Activated CD8-positive, alpha-beta memory T cell treated with anti-CD3 and anti-CD28 coated beads, Interleukin-2, amount 10 ng/mL, durations not matched to agents 7 days and 5 days (primary cell): ENCODE measurements around the gene TMEM184C. TPM values are rescaled to one million over a fixed set of nuclear protein-coding genes. Genes with fewer than 3 reads are reported as not detected.

ENCODE experiments used
- ATAC-seq: fragments of 150-1000 bp; cut with Tn5 transposase; one replicate; pipeline ENCODE4 v1.10.0; 2021; ENCODE audit warnings: moderate library complexity
- CTCF ChIA-PET: fragments of 350-600 bp; sonication (Branson Sonifier 250); formaldehyde crosslinking; loops from one replicate; lab custom pipeline; 2021; ENCODE audit warnings: antibody characterized with exemption; lab: Charles Lee
- DNase-seq: peaks from one replicate; pipeline ENCODE4 v3.0.0-alpha.2; 2020
- H3K27ac Mint-ChIP-seq: one replicate; pipeline ENCODE4 v1.8.0; 2021; ENCODE audit warnings: mild to moderate bottlenecking, mixed read lengths
- H3K27me3 Mint-ChIP-seq: one replicate; pipeline ENCODE4 v1.8.0; 2021; ENCODE audit warnings: mixed read lengths
- H3K36me3 Mint-ChIP-seq: one replicate; pipeline ENCODE4 v1.8.0; 2021; ENCODE audit warnings: mild to moderate bottlenecking, mixed read lengths
- H3K4me1 Mint-ChIP-seq: one replicate; pipeline ENCODE4 v1.8.0; 2021; ENCODE audit warnings: mixed read lengths
- H3K4me3 Mint-ChIP-seq: one replicate; pipeline ENCODE4 v1.8.0; 2021; ENCODE audit warnings: mild to moderate bottlenecking, moderate library complexity, mixed read lengths
- H3K9me3 Mint-ChIP-seq: one replicate; pipeline ENCODE4 v1.8.0; 2022; ENCODE audit warnings: low read depth, mixed read lengths
- total RNA-seq, 2 experiments: library from RNA; stranded (reverse); gene quantifications; one replicate each; pipeline ENCODE4 v1.2.3, GENCODE V29; 2021

The TMEM184C gene
- total RNA-seq, 2 experiments from 2014 or later = 18.5 to 27.2 TPM

GRCh38 chr4:147587041-147587440 lies 30.2 kb upstream of the TMEM184C start:
- no peak overlapping the region for H3K4me3 Mint-ChIP-seq
- ATAC-seq = no peak
- H3K27ac Mint-ChIP-seq = no peak overlapping the region
- CTCF ChIA-PET = interaction anchor here (1.0 to 5.1 kb wide), 3 partner anchors 9 to 278 kb away, joined by 3 to 36 read pairs (median 3); no protein-coding TSS in a partner anchor
- H3K27me3 Mint-ChIP-seq = peaks cover 21% of the 10 kb centered on the region
- H3K9me3 Mint-ChIP-seq = no peaks in the 10 kb centered on the region
- H3K36me3 Mint-ChIP-seq = no peaks in the 10 kb centered on the region
- peaks cover 15% of the 10 kb centered on the region for H3K4me1 Mint-ChIP-seq
- no peak for DNase-seq

- DNase-seq (no peak), ATAC-seq (no peak)
- Mint-ChIP-seq H3K9me3 (no peaks in the 10 kb centered on the region), H3K36me3 (no peaks in the 10 kb centered on the region), H3K27ac (no peak overlapping the region), H3K27me3 (peaks cover 13% of the 10 kb centered on the region), H3K4me1 (peaks cover 21% of the 10 kb centered on the region), H3K4me3 (no peak overlapping the region)
- CTCF ChIA-PET = interaction anchor here (0.8 to 5.1 kb wide), 12 partner anchors 9 to 492 kb away, joined by 3 to 36 read pairs (median 4); partner anchors contain the start of gene TMEM184C
Observed at GRCh38 chr4:147589586-147589985, 27.6 kb upstream of the TMEM184C start.

DNA sequence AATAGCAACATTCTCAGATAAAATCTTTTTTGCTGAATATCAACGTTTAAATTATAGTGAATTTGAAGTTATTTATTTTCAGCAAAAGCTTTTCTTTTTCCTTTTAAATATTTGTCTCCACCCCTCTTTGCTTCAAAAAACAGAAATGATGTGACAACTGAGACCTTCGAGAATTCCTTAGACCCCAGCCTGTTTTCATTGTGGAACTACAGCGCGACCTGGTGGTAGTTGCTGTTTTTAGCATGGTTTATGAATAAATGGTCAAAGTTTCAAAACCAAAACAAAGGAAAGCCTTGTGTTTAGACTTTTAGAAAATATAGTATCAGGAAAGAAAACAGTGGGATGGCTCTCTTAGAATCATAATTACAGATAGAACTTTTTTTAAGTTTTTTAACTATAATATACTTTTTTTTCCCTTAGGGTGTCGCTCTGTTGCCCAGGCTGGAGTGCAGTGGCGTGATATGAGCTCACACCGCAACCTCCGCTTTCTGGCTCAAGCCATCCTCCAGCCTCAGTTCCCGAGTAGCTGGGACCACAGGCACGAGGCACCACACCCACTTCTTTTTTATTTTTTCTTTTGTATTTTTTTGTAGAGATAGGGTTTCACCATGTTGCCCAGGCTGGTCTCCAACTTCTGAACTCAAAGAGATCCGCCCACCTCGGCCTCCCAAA lies 26.8 kb upstream of the TMEM184C start:
- Mint-ChIP-seq H3K9me3 (no peaks in the 10 kb centered on the region), H3K36me3 (no peaks in the 10 kb centered on the region), H3K4me1 (peaks cover 21% of the 10 kb centered on the region), H3K4me3 (no peak overlapping the region), H3K27ac (no peak overlapping the region), H3K27me3 (peaks cover 8% of the 10 kb centered on the region)
- ATAC-seq (no peak), DNase-seq (peak; percentile 59)
- CTCF ChIA-PET = interaction anchor here (0.8 to 5.1 kb wide), 13 partner anchors 9 to 493 kb away, joined by 3 to 36 read pairs (median 4); partner anchors contain the start of genes PRMT9 and TMEM184C

DNA sequence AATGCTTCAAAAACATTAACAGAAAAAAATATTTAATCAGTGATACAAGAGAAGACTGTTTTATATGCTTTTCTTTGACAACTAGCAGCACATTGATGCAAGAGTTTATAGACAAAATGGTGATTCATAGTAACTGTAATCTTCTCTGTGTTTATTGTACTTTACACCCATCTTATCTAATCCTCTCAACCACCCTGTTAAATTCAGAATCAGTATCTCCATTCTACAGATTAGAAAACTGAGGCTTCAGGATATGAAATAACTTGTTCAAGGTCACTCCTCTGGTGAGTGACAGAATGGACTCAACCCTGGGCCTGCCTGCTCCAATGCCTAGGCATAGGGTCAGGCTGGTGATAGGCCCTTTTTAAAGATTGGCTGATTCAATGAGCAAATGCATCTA lies 26.1 kb upstream of the TMEM184C start:
- no peak for ATAC-seq
- no peaks in the 10 kb centered on the region for H3K36me3 Mint-ChIP-seq
- H3K27me3 Mint-ChIP-seq = peaks cover 3% of the 10 kb centered on the region
- no peaks in the 10 kb centered on the region for H3K9me3 Mint-ChIP-seq
- DNase-seq = no peak
- no peak overlapping the region for H3K4me3 Mint-ChIP-seq
- CTCF ChIA-PET = interaction anchor here (0.8 to 5.1 kb wide), 5 partner anchors 72 to 431 kb away, joined by 4 to 36 read pairs (median 20); partner anchors contain the start of gene PRMT9
- H3K27ac Mint-ChIP-seq = no peak overlapping the region
- peaks cover 19% of the 10 kb centered on the region for H3K4me1 Mint-ChIP-seq

DNA sequence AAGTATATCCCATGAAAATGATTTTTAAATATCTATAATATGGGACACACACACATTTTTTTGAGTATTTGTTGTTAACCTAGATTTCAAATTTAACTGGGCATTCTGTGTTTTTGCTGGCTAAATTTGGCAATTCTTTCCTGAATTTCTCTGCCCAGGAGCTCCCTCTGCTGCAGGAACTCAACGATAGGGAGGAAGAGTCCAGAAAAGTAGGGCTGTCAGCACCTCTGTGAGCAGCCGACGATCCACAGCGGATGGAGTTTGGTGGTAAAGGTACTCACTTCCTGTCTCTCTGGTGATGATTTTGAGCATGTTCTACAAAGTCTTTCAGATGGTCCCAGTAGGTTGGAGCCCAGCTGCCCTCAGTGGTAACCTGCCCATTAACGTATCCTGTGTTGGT lies 23.1 kb upstream of the TMEM184C start:
- DNase-seq (no peak), ATAC-seq (no peak)
- Mint-ChIP-seq H3K27me3 (peaks cover 3% of the 10 kb centered on the region), H3K4me3 (no peak overlapping the region), H3K4me1 (peaks cover 9% of the 10 kb centered on the region), H3K36me3 (no peaks in the 10 kb centered on the region), H3K27ac (no peak overlapping the region), H3K9me3 (no peaks in the 10 kb centered on the region)
- CTCF ChIA-PET = interaction anchor here (0.9 to 9.0 kb wide), 3 partner anchors 23 to 272 kb away, joined by 3 to 74 read pairs (median 12); partner anchors contain the start of gene TMEM184C

DNA sequence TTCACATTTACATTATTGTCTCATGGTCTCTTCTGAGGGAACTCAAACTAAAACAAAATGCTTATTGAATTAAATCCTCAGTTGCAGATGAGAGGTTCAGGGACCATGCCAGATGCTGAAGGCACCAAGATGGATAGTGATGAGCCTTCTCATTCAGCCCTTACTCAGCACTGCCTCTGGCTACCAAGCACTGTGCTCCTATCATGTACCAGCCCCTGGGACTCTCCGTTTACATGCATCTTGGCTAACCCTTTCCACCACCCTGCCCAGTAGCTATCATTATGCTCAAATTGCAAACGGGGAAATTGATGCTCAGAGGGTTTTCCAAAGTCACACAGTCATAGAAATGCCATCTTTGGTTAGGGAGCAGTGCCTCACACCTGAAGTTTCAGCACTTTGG lies 22.6 kb upstream of the TMEM184C start:
- H3K4me3 Mint-ChIP-seq = no peak overlapping the region
- peak; percentile 30 for ATAC-seq
- DNase-seq = no peak
- peaks cover 3% of the 10 kb centered on the region for H3K27me3 Mint-ChIP-seq
- no peak overlapping the region for H3K27ac Mint-ChIP-seq
- no peaks in the 10 kb centered on the region for H3K9me3 Mint-ChIP-seq
- H3K4me1 Mint-ChIP-seq = peaks cover 9% of the 10 kb centered on the region
- CTCF ChIA-PET = interaction anchor here (1.2 to 9.0 kb wide), 3 partner anchors 22 to 271 kb away, joined by 3 to 74 read pairs (median 12); partner anchors contain the start of gene TMEM184C
- H3K36me3 Mint-ChIP-seq = no peaks in the 10 kb centered on the region

DNA sequence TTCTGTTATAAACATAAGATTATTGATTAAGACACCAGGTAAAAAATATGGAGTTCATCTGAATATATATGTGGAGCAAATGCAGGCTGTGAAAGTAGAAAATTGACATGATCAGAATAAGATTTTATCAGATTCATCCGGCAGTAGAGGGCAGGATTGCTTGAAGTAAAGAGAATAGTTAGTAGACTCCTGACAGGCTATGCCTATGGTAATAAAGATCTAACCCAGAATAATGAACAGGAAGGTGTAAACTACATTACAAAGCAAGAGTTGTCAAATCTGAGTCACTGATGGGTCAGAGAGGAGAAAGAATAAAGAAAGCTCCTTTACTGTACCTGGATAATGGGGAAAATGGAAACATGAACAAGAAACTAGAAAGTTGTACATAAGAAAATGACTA lies 20.8 kb upstream of the TMEM184C start:
- peaks cover 3% of the 10 kb centered on the region for H3K27me3 Mint-ChIP-seq
- no peak overlapping the region for H3K27ac Mint-ChIP-seq
- CTCF ChIA-PET = interaction anchor here (1.4 to 9.0 kb wide), 4 partner anchors 10 to 269 kb away, joined by 3 to 74 read pairs (median 8); partner anchors contain the start of gene TMEM184C
- H3K4me1 Mint-ChIP-seq = peaks cover 6% of the 10 kb centered on the region
- ATAC-seq = peak; percentile 45
- H3K36me3 Mint-ChIP-seq = no peaks in the 10 kb centered on the region
- no peak for DNase-seq
- no peaks in the 10 kb centered on the region for H3K9me3 Mint-ChIP-seq
- no peak overlapping the region for H3K4me3 Mint-ChIP-seq

DNA sequence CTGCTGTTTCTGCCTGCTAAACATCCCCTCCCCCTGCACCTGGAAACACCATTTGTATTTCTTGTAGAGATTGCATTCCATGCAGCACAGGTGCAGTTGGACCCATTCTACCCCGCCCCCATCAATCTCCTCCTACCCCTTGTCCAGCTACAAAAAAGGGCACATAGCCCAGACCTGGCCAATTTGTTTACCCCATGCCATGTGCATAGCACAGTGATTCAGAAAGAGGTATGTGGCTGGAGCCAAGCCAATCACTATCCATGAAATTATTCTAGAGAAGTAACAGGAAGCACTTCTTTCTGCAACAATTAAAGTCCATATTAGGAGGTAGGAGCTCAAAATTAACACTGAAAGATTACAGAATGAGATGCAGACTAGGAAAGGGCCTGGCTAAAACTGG lies 20.2 kb upstream of the TMEM184C start:
- H3K9me3 Mint-ChIP-seq = no peaks in the 10 kb centered on the region
- H3K4me1 Mint-ChIP-seq = peaks cover 6% of the 10 kb centered on the region
- no peaks in the 10 kb centered on the region for H3K36me3 Mint-ChIP-seq
- CTCF ChIA-PET = interaction anchor here (1.4 to 9.0 kb wide), 4 partner anchors 10 to 269 kb away, joined by 3 to 74 read pairs (median 8); partner anchors contain the start of gene TMEM184C
- DNase-seq (no peak), ATAC-seq (no peak)
- no peak overlapping the region for H3K4me3 Mint-ChIP-seq
- H3K27me3 Mint-ChIP-seq = peaks cover 3% of the 10 kb centered on the region
- H3K27ac Mint-ChIP-seq = no peak overlapping the region

DNA sequence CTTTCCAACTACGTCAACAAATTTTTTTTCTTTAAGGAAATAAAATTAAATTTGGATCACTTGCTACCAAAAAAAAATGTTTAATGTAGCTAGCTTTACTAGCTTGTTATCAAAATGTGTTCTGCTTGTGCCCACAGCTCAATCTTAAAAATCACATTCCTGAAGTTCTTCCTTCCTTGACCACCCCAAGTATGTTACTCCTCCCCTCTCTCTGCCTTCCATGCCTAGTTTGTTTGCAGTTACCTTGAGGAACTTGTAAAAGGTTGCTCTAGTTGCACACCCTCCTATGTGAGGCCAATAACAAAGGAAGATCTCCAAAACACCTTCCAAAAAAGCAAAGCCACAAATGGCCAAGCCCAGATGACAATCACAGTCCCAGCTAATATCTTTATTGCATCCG lies 19.6 kb upstream of the TMEM184C start:
- no peak overlapping the region for H3K27ac Mint-ChIP-seq
- H3K4me3 Mint-ChIP-seq = no peak overlapping the region
- CTCF ChIA-PET = interaction anchor here (1.8 to 9.0 kb wide), 2 partner anchors 249 to 268 kb away, joined by 4 to 74 read pairs; no protein-coding TSS in a partner anchor
- H3K9me3 Mint-ChIP-seq = no peaks in the 10 kb centered on the region
- H3K36me3 Mint-ChIP-seq = no peaks in the 10 kb centered on the region
- DNase-seq = no peak
- peaks cover 6% of the 10 kb centered on the region for H3K4me1 Mint-ChIP-seq
- no peak for ATAC-seq
- H3K27me3 Mint-ChIP-seq = peaks cover 3% of the 10 kb centered on the region

GRCh38 chr4:147599206-147599605 lies 18.0 kb upstream of the TMEM184C start:
- H3K27ac Mint-ChIP-seq = no peak overlapping the region
- CTCF ChIA-PET = interaction anchor here (1.4 to 9.0 kb wide), 2 partner anchors 9 to 267 kb away, joined by 8 to 74 read pairs; no protein-coding TSS in a partner anchor
- no peak for DNase-seq
- H3K9me3 Mint-ChIP-seq = no peaks in the 10 kb centered on the region
- H3K4me3 Mint-ChIP-seq = no peak overlapping the region
- peaks cover 3% of the 10 kb centered on the region for H3K4me1 Mint-ChIP-seq
- H3K27me3 Mint-ChIP-seq = no peaks in the 10 kb centered on the region
- no peak for ATAC-seq
- H3K36me3 Mint-ChIP-seq = no peaks in the 10 kb centered on the region

GRCh38 chr4:147599769-147600168 lies 17.4 kb upstream of the TMEM184C start:
- no peaks in the 10 kb centered on the region for H3K9me3 Mint-ChIP-seq
- no peak overlapping the region for H3K4me3 Mint-ChIP-seq
- H3K4me1 Mint-ChIP-seq = no peaks in the 10 kb centered on the region
- H3K36me3 Mint-ChIP-seq = no peaks in the 10 kb centered on the region
- CTCF ChIA-PET = interaction anchor here (1.0 to 9.0 kb wide), 3 partner anchors 10 to 266 kb away, joined by 3 to 74 read pairs (median 8); no protein-coding TSS in a partner anchor
- no peaks in the 10 kb centered on the region for H3K27me3 Mint-ChIP-seq
- DNase-seq (no peak), ATAC-seq (no peak)
- no peak overlapping the region for H3K27ac Mint-ChIP-seq

- Mint-ChIP-seq H3K4me1 (no peaks in the 10 kb centered on the region), H3K27ac (no peak overlapping the region), H3K9me3 (no peaks in the 10 kb centered on the region), H3K27me3 (peaks cover 14% of the 10 kb centered on the region), H3K4me3 (no peak overlapping the region), H3K36me3 (no peaks in the 10 kb centered on the region)
- ATAC-seq = no peak
- no peak for DNase-seq
- CTCF ChIA-PET = no interaction called here
Observed at GRCh38 chr4:147605499-147605898, 11.7 kb upstream of the TMEM184C start.

- DNase-seq = no peak
- H3K4me3 Mint-ChIP-seq = no peak overlapping the region
- H3K4me1 Mint-ChIP-seq = no peaks in the 10 kb centered on the region
- no peaks in the 10 kb centered on the region for H3K9me3 Mint-ChIP-seq
- H3K27ac Mint-ChIP-seq = no peak overlapping the region
- CTCF ChIA-PET = interaction anchor here (1.0 kb wide), 2 partner anchors 16 to 259 kb away, joined by 3 read pairs; no protein-coding TSS in a partner anchor
- no peak for ATAC-seq
- H3K36me3 Mint-ChIP-seq = no peaks in the 10 kb centered on the region
- H3K27me3 Mint-ChIP-seq = peaks cover 19% of the 10 kb centered on the region
Observed at GRCh38 chr4:147607471-147607870, 9.7 kb upstream of the TMEM184C start.
